H9 (cell line): ENCODE measurements around the gene DPH3. TPM values are rescaled to one million over a fixed set of nuclear protein-coding genes. Genes with fewer than 3 reads are reported as not detected.

Experiments used
- DNase-seq: peaks from one replicate; pipeline ENCODE4 v3.0.0-alpha.2; 2017
- H2AFZ ChIP-seq: one replicate; pipeline ENCODE4 v1.6.1; 2013; ENCODE audit warnings: mild to moderate bottlenecking, low read length, control low read depth, moderate library complexity
- H2AK5ac ChIP-seq: 2 replicates; pipeline ENCODE4 v1.6.1; 2013; ENCODE audit warnings: low read length, control low read depth, mixed read lengths; ENCODE audit not compliant: insufficient read length
- H2BK120ac ChIP-seq: one replicate; pipeline ENCODE4 v1.6.1; 2013; ENCODE audit warnings: low read depth, mild to moderate bottlenecking, low read length, control low read depth, inconsistent platforms; ENCODE audit not compliant: poor library complexity, severe bottlenecking
- H2BK12ac ChIP-seq: 2 replicates; pipeline ENCODE4 v1.6.1; 2013; ENCODE audit warnings: low read length, control low read depth, mixed read lengths, low read depth; ENCODE audit not compliant: insufficient read length
- H2BK15ac ChIP-seq: 2 replicates; pipeline ENCODE4 v1.6.1; 2013; ENCODE audit warnings: low read depth, low read length, control low read depth
- H2BK20ac ChIP-seq: one replicate; pipeline ENCODE4 v1.6.1; 2013; ENCODE audit warnings: low read depth, mild to moderate bottlenecking, low read length, control low read depth, inconsistent platforms; ENCODE audit not compliant: poor library complexity, severe bottlenecking
- H2BK5ac ChIP-seq: 2 replicates; pipeline ENCODE4 v1.6.1; 2013; ENCODE audit warnings: low read length, control low read depth, mixed read lengths; ENCODE audit not compliant: insufficient read length
- H3K14ac ChIP-seq: 2 replicates; pipeline ENCODE4 v1.6.1; 2013; ENCODE audit warnings: low read length, control low read depth; ENCODE audit not compliant: insufficient read depth
- H3K18ac ChIP-seq: 2 replicates; pipeline ENCODE4 v1.6.1; 2013; ENCODE audit warnings: low read depth, mild to moderate bottlenecking, mixed read lengths, low read length, control low read depth; ENCODE audit not compliant: insufficient read length
- H3K23ac ChIP-seq: 2 replicates; pipeline ENCODE4 v1.6.1; 2013; ENCODE audit warnings: low read length, control low read depth, mixed read lengths, low read depth; ENCODE audit not compliant: insufficient read length
- H3K23me2 ChIP-seq: 2 replicates; pipeline ENCODE4 v1.6.1; 2013; ENCODE audit warnings: low read depth, mild to moderate bottlenecking, mixed read lengths, low read length, control low read depth; ENCODE audit not compliant: insufficient read length, poor library complexity, severe bottlenecking
- H3K27ac ChIP-seq: 2 replicates; pipeline ENCODE4 v1.5.1; 2013; ENCODE audit warnings: low read length, control low read depth, mixed read lengths, low read depth; ENCODE audit not compliant: insufficient read length
- H3K27me3 ChIP-seq: 2 replicates; pipeline ENCODE4 v1.6.1; 2013; ENCODE audit warnings: low read length, control low read depth, inconsistent platforms; ENCODE audit not compliant: insufficient read depth
- H3K4ac ChIP-seq: 2 replicates; pipeline ENCODE4 v1.6.1; 2013; ENCODE audit warnings: low read depth, mild to moderate bottlenecking, control low read depth, inconsistent platforms, low read length, moderate library complexity
- H3K4me1 ChIP-seq: 2 replicates; pipeline ENCODE4 v1.6.1; 2013; ENCODE audit warnings: low read length, control low read depth, inconsistent platforms; ENCODE audit not compliant: insufficient read depth
- H3K4me2 ChIP-seq: 2 replicates; pipeline ENCODE4 v1.6.1; 2013; ENCODE audit warnings: low read length, control low read depth, mixed read lengths; ENCODE audit not compliant: insufficient read length, insufficient read depth
- H3K56ac ChIP-seq: 2 replicates; pipeline ENCODE4 v1.6.1; 2013; ENCODE audit warnings: low read depth, mild to moderate bottlenecking, mixed read lengths, low read length, control low read depth; ENCODE audit not compliant: insufficient read length
- H3K79me1 ChIP-seq: 2 replicates; pipeline ENCODE4 v1.6.1; 2013; ENCODE audit warnings: low read depth, mild to moderate bottlenecking, moderate library complexity, low read length, control low read depth, inconsistent platforms; ENCODE audit not compliant: insufficient read depth, poor library complexity, severe bottlenecking
- H3K79me2 ChIP-seq: 2 replicates; pipeline ENCODE4 v1.6.1; 2013; ENCODE audit warnings: low read length, control low read depth, inconsistent platforms; ENCODE audit not compliant: insufficient read depth
- H3K9ac ChIP-seq: 2 replicates; pipeline ENCODE4 v1.6.1; 2013; ENCODE audit warnings: low read length, control low read depth, mixed read lengths; ENCODE audit not compliant: insufficient read length; ENCODE audit errors: extremely low read depth
- H3K9me3 ChIP-seq: one replicate; pipeline ENCODE4 v1.6.1; 2013; ENCODE audit warnings: low read depth, low read length, inconsistent platforms; ENCODE audit not compliant: control insufficient read depth
- H3T11ph ChIP-seq: one replicate; pipeline ENCODE4 v1.6.1; 2013; ENCODE audit warnings: mild to moderate bottlenecking, low read length, control low read depth, inconsistent platforms
- H4K20me1 ChIP-seq: one replicate; pipeline ENCODE4 v1.6.1; 2013; ENCODE audit not compliant: control insufficient read depth, insufficient read length, insufficient read depth
- H4K5ac ChIP-seq: 2 replicates; pipeline ENCODE4 v1.6.1; 2013; ENCODE audit warnings: low read depth, mild to moderate bottlenecking, mixed read lengths, low read length, control low read depth; ENCODE audit not compliant: insufficient read length
- H4K8ac ChIP-seq: replicated peaks from 2 replicates; pipeline ENCODE4 v1.6.1; 2013; ENCODE audit warnings: low read length, control low read depth, mixed read lengths, low read depth; ENCODE audit not compliant: insufficient read length
- H4K91ac ChIP-seq: 2 replicates; pipeline ENCODE4 v1.6.1; 2013; ENCODE audit warnings: low read depth, mild to moderate bottlenecking, moderate library complexity, mixed read lengths, low read length, control low read depth; ENCODE audit not compliant: insufficient read length
- H3K27ac Mint-ChIP-seq, 3 experiments: 2 replicates in 2 of 3; 3 replicates in 1 of 3; pipeline ENCODE4 v1.8.0; 2020 to 2021; ENCODE audit warnings: mixed read lengths in 3 of 3, mild to moderate bottlenecking in 1 of 3, moderate library complexity in 1 of 3
- H3K27me3 Mint-ChIP-seq: 2 replicates; pipeline ENCODE4 v1.8.0; 2021; ENCODE audit warnings: low read depth, mild to moderate bottlenecking, moderate library complexity, mixed read lengths
- H3K36me3 Mint-ChIP-seq, 3 experiments: 2 replicates in 2 of 3; 3 replicates in 1 of 3; pipeline ENCODE4 v1.8.0; 2020 to 2021; ENCODE audit warnings: low read depth in 3 of 3, mixed read lengths in 3 of 3; ENCODE audit not compliant: insufficient read depth in 1 of 3
- H3K4me1 Mint-ChIP-seq, 2 experiments: 2 replicates each; pipeline ENCODE4 v1.8.0; 2020; ENCODE audit warnings: mixed read lengths in 2 of 2
- H3K4me3 Mint-ChIP-seq, 2 experiments: 2 replicates in 1 of 2; 3 replicates in 1 of 2; pipeline ENCODE4 v1.8.0; 2020 to 2021; ENCODE audit warnings: mild to moderate bottlenecking in 2 of 2, mixed read lengths in 2 of 2, moderate library complexity in 1 of 2
- H3K9me3 Mint-ChIP-seq, 2 experiments: 2 replicates in 1 of 2; 3 replicates in 1 of 2; pipeline ENCODE4 v1.8.0; 2020; ENCODE audit warnings: mild to moderate bottlenecking in 2 of 2, mixed read lengths in 2 of 2, moderate library complexity in 1 of 2
- WGBS: extraction: QIAGEN DNeasy Blood & Tissue Kit; methylation state at CpG from one replicate; pipeline ENCODE4 v1.1.7; 2013; ENCODE audit warnings: missing lambda C conversion rate, low lambda C conversion rate, mixed read lengths; ENCODE audit not compliant: insufficient read length; ENCODE audit errors: extremely low coverage; 5-methylcytosine and 5-hydroxymethylcytosine counted together
- total RNA-seq: library from RNA; stranded (reverse); gene quantifications from 2 replicates; pipeline ENCODE4 v1.2.1, GENCODE V29; 2021
- TF ChIP-seq, protein P1 (sequence below): fragments of 200-600 bp; sonication (generic); conservative IDR thresholded peaks from 3 replicates; pipeline ENCODE4 v1.8.0; 2021; ENCODE audit warnings: antibody characterized with exemption, mild to moderate bottlenecking

DPH3 gene
- total RNA-seq, 1 experiment from 2014 or later = 36.2 TPM

DNA sequence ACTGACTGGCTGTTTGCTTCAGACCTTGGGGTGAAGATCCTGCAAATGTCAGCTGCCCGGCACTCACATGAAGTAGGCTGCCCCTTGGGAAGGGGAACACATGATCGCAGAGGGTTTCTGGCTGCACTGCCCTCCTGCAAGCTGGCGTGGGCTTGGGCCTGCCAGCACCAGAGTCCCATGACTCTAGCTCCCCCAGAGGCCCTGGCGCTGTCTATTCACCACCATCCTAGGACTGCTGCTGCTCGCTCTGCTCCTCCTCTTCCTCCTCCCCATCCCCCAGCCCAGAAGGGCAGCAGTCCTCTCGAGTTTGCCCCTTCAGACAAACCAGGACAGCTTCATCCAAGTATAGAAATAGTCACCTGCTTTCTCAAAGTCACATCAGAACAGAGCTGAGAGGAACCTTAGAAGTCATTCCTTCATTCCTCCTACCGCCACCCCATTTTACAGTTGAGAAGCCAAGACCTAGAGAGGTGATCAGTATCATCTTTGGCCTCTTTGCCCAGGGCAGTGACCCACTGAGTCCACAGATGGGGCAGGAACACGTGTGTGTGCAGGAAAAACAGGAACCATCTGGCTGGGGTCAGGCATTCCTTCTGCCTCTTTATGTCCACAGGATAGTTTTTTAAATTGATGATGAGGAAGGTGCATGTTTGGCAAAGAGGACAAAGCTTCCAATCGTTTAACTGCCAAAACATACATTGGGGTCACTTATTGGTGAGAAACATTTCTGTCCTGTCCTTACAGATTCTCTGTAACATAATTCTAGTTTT, 13.2 kb downstream of the DPH3 start:
- no peak overlapping the region for H3K9ac ChIP-seq
- no peaks in the 10 kb centered on the region for H3K27me3 ChIP-seq
- H3K14ac ChIP-seq = no peak overlapping the region
- H4K91ac ChIP-seq = no peak overlapping the region
- TF ChIP-seq, protein P1, sequence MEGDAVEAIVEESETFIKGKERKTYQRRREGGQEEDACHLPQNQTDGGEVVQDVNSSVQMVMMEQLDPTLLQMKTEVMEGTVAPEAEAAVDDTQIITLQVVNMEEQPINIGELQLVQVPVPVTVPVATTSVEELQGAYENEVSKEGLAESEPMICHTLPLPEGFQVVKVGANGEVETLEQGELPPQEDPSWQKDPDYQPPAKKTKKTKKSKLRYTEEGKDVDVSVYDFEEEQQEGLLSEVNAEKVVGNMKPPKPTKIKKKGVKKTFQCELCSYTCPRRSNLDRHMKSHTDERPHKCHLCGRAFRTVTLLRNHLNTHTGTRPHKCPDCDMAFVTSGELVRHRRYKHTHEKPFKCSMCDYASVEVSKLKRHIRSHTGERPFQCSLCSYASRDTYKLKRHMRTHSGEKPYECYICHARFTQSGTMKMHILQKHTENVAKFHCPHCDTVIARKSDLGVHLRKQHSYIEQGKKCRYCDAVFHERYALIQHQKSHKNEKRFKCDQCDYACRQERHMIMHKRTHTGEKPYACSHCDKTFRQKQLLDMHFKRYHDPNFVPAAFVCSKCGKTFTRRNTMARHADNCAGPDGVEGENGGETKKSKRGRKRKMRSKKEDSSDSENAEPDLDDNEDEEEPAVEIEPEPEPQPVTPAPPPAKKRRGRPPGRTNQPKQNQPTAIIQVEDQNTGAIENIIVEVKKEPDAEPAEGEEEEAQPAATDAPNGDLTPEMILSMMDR = no peak
- no peak overlapping the region for H4K5ac ChIP-seq
- Mint-ChIP-seq H3K4me3 (no peak overlapping the region), H3K27ac (no peak overlapping the region), H3K9me3 (no peaks in the 10 kb centered on the region), H3K27me3 (no peaks in the 10 kb centered on the region; the same call in 1 of the 2 replicates), H3K4me1 (peaks cover 0 to 4% of the 10 kb centered on the region in 2 experiments; a peak in 1 of 4 replicates), H3K36me3 (no peaks in the 10 kb centered on the region)
- H2AFZ ChIP-seq = no peak overlapping the region
- no peak overlapping the region for H3K56ac ChIP-seq
- no peaks in the 10 kb centered on the region for H3K4me1 ChIP-seq
- H2BK20ac ChIP-seq = no peak overlapping the region
- no CpG with 5 or more reads among the region's 9 CpGs for WGBS
- H3K9me3 ChIP-seq = no peaks in the 10 kb centered on the region
- H3T11ph ChIP-seq = no peak overlapping the region
- no peak overlapping the region for H3K23ac ChIP-seq
- H3K4ac ChIP-seq = no peak overlapping the region
- no peak for DNase-seq
- H3K23me2 ChIP-seq = no peaks in the 10 kb centered on the region
- no peak overlapping the region for H3K27ac ChIP-seq
- no peak overlapping the region for H3K4me2 ChIP-seq
- H3K18ac ChIP-seq = no peak overlapping the region
- H2BK12ac ChIP-seq = no peak overlapping the region
- H2AK5ac ChIP-seq = no peak overlapping the region
- no peaks in the 10 kb centered on the region for H3K79me2 ChIP-seq
- no peaks in the 10 kb centered on the region for H4K20me1 ChIP-seq
- H2BK5ac ChIP-seq = no peak overlapping the region
- no peak overlapping the region for H2BK120ac ChIP-seq
- H4K8ac ChIP-seq = no peak overlapping the region
- no peak overlapping the region for H2BK15ac ChIP-seq
- no peaks in the 10 kb centered on the region for H3K79me1 ChIP-seq
